Measurements from ENCODE around the gene METTL9. TPM values are rescaled to one million over a fixed set of nuclear protein-coding genes. Genes with fewer than 3 reads are reported as not detected.
"Not testable (repeated sequence)": the region's sequence is repeated elsewhere in the genome, so short reads cannot be mapped to it uniquely, and the experiment has no call there.

The METTL9 gene
- polyA plus RNA-seq, 5 donors = 140 to 201 (median 168) TPM

GRCh38 chr16:21568502-21569189, 30.7 kb upstream of the METTL9 start:
- DNase-seq = no peak

- DNase-seq = no peak
Measured at GRCh38 chr16:21570676-21571017, 28.7 kb upstream of the METTL9 start.

DNA sequence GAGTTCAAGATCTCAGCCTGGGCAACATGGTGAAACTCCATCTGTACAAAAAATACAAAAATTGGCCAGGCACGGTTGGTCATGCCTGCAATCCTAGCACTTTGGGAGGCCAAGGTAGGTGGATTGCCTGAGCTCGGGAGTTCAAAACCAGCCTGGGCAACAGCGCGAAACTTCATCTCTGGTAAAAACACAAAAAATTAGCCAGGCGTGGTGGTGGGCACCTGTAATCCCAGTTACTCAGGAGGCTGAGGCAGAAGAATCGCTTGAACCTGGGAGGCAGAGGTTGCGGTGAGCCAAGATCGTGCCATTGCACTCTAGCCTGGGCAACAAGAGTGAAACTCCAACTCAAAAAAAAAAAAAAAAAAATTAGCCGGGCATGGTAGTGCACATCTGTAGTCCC, 25.9 kb upstream of the METTL9 start:
- not testable (repeated sequence) for DNase-seq

DNA sequence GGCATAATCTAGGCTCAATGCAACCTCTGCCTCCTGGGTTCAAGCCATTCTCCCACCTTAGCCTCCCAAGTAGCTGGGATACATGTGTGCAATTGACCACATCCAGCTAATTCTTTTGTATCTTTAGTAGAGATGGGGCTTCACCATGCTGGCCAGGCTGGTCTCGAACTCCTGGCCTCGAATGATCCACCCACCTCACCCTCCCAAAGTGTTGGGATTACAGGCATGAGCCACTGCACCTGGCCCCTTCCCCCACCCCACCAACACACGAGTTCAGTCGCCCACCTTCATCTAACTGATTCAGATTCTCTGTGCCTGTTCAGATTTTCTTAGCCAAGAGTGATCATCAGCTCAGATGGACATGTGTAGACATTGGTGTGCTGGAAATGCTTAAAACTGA, 25.0 kb upstream of the METTL9 start:
- DNase-seq = no peak

DNA sequence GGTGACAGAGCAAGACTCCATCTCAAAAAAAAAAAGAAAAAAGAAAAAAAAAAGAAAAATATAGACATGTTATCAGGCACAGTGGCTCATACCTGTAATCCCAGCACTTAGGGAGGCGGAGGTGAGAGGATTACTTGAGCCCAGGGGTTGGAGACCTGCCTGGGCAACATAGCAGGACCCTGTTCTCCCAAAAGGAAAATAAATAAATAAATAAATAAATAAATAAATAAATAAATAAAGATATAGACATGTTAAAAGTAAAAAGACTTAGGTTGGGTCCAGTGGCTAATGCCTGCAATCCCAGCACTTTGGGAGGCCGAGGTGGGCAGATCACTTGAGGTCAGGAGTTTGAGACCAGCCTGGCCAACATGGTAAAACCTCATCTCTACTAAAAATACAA, 23.1 kb upstream of the METTL9 start:
- not testable (repeated sequence) for DNase-seq

DNA sequence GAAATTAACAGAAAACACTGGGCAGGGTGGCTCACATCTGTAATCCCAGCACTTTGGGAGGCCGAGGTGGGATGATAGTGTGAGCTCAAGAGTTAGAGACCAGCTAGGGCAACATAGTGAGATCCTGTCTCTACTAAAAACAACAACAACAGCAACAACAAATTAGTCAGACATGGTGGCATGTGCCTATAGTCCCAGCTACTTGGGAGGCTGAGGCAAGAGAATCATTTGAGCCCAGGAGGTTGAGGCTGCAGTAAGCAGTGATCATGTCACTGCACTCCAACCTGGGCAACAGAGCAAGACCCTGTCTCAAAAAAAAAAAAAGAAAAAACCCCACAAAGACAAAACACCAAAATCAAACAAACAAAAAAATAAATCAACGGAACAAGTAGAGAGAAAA, 21.9 kb upstream of the METTL9 start:
- DNase-seq = not testable (repeated sequence)

DNA sequence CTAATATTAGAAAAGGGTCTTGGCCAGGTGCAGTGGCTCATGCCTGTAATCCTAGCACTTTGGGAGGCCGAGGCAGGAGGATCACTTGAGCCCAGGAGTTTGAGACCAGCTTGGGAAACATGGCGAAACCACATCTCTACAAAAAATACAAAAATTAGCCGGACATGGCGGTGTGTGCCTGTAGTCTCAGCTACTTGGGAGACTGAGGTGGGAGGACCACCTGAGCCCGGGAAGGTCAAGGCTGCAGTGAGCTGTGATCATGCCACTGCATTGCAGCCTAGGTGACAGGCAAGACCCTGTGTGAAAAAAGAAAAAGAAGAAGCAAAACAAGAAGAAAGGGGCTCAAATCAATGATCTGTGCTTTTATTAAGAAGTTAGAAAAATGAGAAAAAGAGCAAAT, 21.1 kb upstream of the METTL9 start:
- DNase-seq = not testable (repeated sequence)

DNA sequence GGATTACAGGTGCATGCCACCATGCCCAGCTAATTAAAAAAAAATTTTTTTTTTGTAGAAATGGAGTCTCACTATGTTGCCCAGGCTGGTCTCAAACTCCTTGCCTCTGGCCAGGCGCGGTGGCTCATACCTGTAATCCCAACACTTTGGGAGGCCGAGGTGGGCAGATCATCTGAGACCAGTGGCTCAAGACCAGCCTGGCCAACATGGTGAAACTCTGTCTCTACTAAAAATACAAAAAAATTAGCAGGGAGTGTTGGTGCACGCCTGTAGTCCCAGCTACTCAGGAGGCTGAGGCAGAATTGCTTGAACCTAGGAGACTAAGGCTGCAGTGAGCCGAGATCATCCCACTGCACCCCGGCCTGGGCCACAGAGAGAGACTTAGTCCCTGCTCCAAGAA, 19.2 kb upstream of the METTL9 start:
- DNase-seq = not testable (repeated sequence)

DNA sequence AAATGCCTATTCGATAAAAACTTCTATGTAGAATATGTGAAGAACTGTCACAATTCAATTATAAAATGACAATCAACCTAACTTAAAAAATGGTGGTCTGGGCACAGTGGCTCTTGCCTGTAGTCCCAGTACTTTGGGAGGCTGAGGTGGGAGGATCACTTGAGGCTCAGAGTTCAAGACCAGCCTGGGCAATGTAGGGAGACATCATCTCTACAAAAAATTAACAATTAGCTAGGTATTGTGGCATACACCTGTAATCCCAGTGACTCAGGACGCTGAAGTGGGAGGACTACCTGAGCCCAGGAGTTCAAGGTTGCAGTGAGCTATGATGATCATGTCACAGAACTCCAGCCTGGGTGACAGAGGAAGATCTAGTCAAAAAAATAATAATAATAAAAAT, 18.6 kb upstream of the METTL9 start:
- no peak for DNase-seq

- DNase-seq = no peak
Measured at GRCh38 chr16:21584817-21585216, 14.6 kb upstream of the METTL9 start.

GRCh38 chr16:21588593-21588992, 10.8 kb upstream of the METTL9 start:
- not testable (repeated sequence) for DNase-seq

DNA sequence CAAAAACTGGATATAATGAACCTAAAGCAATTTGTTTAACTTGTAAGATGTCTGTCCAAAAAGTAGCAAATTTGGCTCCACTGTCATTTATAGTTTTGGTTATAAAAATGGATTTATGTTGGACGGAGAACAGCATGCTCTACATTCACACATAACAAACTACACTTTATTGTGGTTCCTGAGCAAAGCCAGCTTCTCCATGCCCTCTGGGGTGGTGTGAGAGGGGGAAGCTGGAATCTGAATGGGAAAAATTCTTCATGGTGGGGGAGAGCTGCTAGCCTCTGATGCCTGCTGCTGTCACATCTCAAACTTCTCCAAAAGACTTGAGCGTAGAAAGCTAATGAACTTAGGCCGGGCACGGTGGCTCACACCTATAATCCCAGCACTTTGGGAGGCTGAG, 9.8 kb upstream of the METTL9 start:
- DNase-seq = no peak

- DNase-seq = no peak
Measured at GRCh38 chr16:21590287-21590686, 9.1 kb upstream of the METTL9 start.

DNA sequence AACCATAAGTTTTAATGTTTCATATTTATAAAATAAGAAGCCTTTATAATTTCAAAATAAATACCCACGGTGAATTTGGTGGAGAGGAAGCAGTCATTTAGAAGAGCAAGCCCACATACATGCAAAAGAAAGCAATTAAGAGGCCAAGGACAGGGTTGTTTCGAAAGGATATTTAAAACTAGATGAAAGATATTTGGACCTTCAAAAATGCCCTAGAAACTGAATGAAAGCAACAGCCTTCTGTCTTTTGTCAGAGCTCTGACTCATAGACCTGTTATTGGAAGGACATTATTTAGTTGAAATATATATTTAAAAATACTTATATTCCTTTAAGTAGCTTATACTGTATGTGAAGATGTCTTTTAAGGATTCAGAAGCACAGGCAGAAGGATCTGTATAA, 8.6 kb upstream of the METTL9 start:
- no peak for DNase-seq

DNA sequence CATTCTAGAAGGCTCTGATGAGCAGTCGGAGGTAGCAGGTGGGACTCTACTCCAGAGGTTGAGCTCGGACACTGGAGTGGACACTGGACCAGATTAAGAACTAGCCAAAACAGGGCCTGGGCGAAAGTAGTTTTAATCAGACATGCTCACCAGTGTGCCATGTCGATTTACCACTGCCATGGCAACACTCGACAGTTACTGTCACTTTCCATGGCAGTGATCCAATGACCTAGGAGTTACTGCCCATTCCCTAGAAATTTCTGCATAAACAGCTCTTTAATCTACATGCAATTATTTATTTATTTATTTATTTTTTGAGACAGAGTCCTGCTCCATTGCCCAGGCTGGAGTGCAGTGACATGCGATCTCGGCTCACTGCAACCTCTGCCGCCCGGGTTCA, 7.2 kb upstream of the METTL9 start:
- no peak for DNase-seq

DNA sequence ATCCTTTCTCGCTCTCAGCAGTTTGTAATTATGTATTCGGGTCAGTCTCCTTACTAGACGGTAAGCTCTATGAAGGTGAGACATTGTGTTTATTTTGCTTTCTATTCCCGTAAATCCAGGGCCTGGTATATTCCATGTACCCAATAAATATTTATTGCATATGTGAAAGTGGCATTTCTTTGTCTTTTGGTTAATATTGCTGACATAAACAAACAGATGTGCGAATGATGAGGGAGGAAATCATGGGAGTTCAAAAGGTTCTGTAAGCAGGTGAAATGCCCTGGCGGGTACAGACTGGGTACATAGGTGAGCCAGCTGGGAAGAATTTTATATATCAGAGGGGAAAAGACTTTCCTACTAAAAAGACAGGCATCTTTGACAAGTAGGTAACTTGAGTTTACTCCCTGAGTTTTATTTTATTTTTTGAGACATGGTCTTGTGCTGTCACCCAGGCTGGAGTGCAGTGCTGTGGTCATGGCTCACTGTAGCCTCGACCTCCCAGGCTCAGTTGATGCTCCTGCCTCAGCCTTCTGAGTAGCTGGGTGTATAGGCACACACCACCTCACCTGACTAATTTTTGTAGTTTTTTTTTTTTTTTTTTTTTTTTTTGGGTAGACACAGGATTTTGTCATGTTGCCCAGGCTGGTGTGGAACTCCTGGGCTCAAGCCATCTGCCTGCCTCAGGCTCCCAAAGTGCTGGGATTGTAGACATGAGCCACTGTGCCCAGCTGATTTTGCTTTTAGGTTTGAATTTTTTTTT, 5.7 kb upstream of the METTL9 start:
- no peak for DNase-seq

- DNase-seq = no peak
Measured at GRCh38 chr16:21597561-21598030, 1.8 kb upstream of the METTL9 start.

GRCh38 chr16:21598206-21598605, 1.2 kb upstream of the METTL9 start:
- no peak for DNase-seq

- DNase-seq = peak in 1 of 2 donors; percentile 13
Measured at GRCh38 chr16:21598701-21599121, 666 bp upstream of the METTL9 start.

DNA sequence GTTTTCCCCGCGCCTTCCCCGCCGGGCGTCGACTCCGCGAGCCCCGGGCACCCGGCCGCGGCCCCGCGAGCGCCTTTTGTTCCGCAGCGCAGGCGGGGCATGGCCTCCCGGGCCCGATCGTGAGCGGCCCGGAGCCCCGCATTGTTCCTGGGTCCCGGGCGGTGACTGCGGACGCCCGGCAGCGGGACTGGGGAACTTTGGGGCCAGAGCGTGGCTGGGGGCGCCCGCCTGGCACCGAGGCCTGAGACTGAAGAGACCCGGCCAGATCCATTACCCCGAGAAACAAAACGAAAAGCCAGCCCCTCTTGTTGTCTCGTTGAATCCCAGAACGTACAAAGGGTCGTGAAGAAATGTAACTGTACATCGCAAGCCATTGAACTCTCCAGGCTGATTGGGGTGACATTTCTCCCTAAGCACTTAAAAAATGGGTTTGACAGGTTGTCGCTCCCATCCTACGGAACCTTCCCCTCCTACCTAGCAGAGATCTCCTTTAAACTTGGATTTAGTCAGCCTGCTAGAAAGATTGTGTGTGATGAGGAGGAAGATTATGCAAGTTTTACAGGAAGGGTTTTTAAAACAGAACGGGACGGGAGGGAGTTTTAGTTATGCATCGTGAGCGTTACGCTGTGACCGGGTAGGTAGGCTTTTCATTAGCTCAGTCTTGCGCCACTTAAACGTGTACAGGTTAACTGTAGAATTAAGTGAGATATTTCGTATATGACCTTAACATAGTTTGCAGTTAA, 825 bp downstream of the METTL9 start:
- DNase-seq = peak; percentile 28

DNA sequence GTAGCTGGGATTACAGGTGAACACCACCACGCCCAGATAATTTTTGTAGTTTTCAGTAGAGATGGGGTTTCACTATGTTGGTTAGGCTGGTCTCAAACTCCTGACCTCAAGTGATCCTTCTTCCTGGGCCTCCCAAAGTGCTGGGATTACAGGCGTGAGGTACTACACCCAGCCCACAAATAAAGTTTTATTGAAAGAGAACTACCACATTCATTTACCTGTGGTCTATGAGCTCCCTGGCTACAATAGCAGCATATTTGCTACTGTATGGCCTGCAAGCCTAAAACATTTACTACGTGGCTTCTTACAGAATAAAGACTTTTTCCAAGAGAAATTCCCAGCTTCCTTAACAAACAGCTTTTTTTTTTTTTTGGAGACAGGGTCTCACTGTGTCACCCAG, 3.4 kb downstream of the METTL9 start:
- DNase-seq = no peak

GRCh38 chr16:21603928-21604327, 4.6 kb downstream of the METTL9 start:
- DNase-seq = no peak

GRCh38 chr16:21605848-21606247, 6.5 kb downstream of the METTL9 start:
- not testable (repeated sequence) for DNase-seq
